HFFc6 (cell line): Measurements from ENCODE around the gene OSBP2. TPM values are rescaled to one million over a fixed set of nuclear protein-coding genes. Genes with fewer than 3 reads are reported as not detected.

Source experiments
- DNase-seq: peaks from one replicate; pipeline ENCODE4 v3.0.0-alpha.2; 2018
- H3K27ac Mint-ChIP-seq: 2 replicates; pipeline ENCODE4 v1.8.0; 2020; ENCODE audit warnings: mild to moderate bottlenecking, mixed read lengths
- H3K27me3 Mint-ChIP-seq: 2 replicates; pipeline ENCODE4 v1.8.0; 2021; ENCODE audit warnings: mild to moderate bottlenecking, moderate library complexity, mixed read lengths; ENCODE audit not compliant: insufficient read depth
- H3K36me3 Mint-ChIP-seq: 2 replicates; pipeline ENCODE4 v1.8.0; 2021; ENCODE audit warnings: low read depth, mixed read lengths
- H3K4me1 Mint-ChIP-seq: 2 replicates; pipeline ENCODE4 v1.8.0; 2020; ENCODE audit warnings: low read depth, mixed read lengths
- H3K4me3 Mint-ChIP-seq: 2 replicates; pipeline ENCODE4 v1.8.0; 2020; ENCODE audit warnings: mild to moderate bottlenecking, moderate library complexity, mixed read lengths
- H3K9me3 Mint-ChIP-seq: 2 replicates; pipeline ENCODE4 v1.8.0; 2020; ENCODE audit warnings: mild to moderate bottlenecking, mixed read lengths
- CTCF ChIP-seq: fragments of 200-600 bp; sonication (generic); IDR thresholded peaks from 2 replicates; pipeline ENCODE4 v1.5.0; 2021; ENCODE audit warnings: antibody characterized with exemption, mild to moderate bottlenecking
- total RNA-seq, 6 experiments: library from RNA; stranded (reverse); fragmentation: NEBNext Ultra II Directional; extraction: Animal tissue kit (Norgen Biotek cat#: 25700); gene quantifications; 2 replicates in 1 of 6; 3 replicates in 5 of 6; pipeline ENCODE4 v1.2.3, GENCODE V29; 2021

The OSBP2 gene
- total RNA-seq, 6 experiments from 2014 or later = 0.09 to 0.37 (median 0.28) TPM; not detected in 1

- Mint-ChIP-seq H3K27ac (no peak overlapping the region), H3K27me3 (no peaks in the 10 kb centered on the region), H3K36me3 (peaks cover 30% of the 10 kb centered on the region), H3K9me3 (no peaks in the 10 kb centered on the region), H3K4me3 (no peak overlapping the region), H3K4me1 (no peaks in the 10 kb centered on the region)
- TF ChIP-seq CTCF = no peak
- DNase-seq = no peak
These were observed 251.7 kb downstream of the OSBP2 start for GRCh38 chr22:30946354-30946753.

- no peak for TF ChIP-seq CTCF
- DNase-seq = no peak
- Mint-ChIP-seq H3K9me3 (no peaks in the 10 kb centered on the region), H3K36me3 (peaks cover 25% of the 10 kb centered on the region), H3K4me1 (no peaks in the 10 kb centered on the region), H3K27me3 (no peaks in the 10 kb centered on the region), H3K27ac (no peak overlapping the region), H3K4me3 (no peak overlapping the region)
These were observed 252.6 kb downstream of the OSBP2 start for GRCh38 chr22:30947173-30947815.

DNA sequence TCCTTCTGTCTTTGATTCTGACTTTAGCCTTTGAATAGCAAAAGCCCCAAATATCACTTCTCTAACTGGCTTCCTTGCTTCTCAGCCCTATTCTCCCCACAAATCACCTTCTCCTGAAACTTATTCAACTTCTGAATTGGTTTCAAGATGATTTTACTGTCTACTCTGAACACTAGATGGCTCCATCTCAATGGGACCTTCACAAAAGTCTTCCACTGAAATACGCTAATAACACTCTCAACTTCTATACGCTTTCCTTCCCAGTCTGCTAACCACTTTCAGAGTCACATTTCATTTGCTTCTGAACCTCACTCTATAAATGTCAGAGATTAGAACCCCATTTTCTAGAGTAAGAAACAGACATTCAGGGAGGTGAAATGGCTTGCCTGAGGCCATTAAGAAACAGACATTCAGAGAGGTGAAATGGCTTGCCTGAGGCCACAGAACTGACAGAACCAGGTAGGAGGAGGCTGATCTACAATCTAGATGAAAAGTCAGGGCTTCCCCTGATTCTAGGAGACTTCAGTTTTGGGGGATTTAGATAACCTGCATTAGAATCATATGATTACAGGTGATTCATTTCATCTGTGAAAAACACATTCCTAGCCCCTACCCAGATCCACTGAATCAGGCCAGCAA, 253.3 kb downstream of the OSBP2 start:
- Mint-ChIP-seq H3K36me3 (peaks cover 25% of the 10 kb centered on the region), H3K9me3 (no peaks in the 10 kb centered on the region), H3K27me3 (no peaks in the 10 kb centered on the region), H3K4me3 (no peak overlapping the region), H3K27ac (no peak overlapping the region), H3K4me1 (no peaks in the 10 kb centered on the region)
- TF ChIP-seq CTCF = peak; percentile 77
- DNase-seq = peak; percentile 58

DNA sequence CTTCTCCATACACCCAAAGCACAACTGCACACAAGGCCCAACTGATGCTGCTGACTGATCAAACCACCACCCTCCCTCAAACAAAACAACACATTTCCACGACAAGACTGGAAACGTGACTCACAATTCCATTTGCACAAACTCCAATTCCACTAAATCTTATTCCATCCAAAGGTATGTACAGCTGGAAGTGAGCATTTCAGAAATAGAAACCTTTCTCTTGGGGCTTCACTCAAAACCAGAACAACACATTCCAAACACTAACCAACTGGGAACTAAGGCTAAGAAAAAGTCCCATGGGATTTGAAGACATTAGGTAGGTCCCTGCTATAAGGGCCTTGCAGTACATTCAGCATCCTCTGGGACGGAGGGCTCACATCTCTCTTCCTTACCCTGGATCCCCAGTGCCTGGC, 254.3 kb downstream of the OSBP2 start:
- H3K4me1 Mint-ChIP-seq = no peaks in the 10 kb centered on the region
- DNase-seq = peak; percentile 26
- H3K4me3 Mint-ChIP-seq = no peak overlapping the region
- H3K27ac Mint-ChIP-seq = peak overlapping the region; percentile 64
- peak; percentile 40; the same call in 1 of the 2 replicates for TF ChIP-seq CTCF
- no peaks in the 10 kb centered on the region for H3K27me3 Mint-ChIP-seq
- no peaks in the 10 kb centered on the region for H3K9me3 Mint-ChIP-seq
- H3K36me3 Mint-ChIP-seq = peaks cover 23% of the 10 kb centered on the region

GRCh38 chr22:30949934-30950660, 255.4 kb downstream of the OSBP2 start:
- Mint-ChIP-seq H3K27ac (no peak overlapping the region), H3K36me3 (peaks cover 14% of the 10 kb centered on the region)

More at GRCh38 chr22:30949934-30950660, 255.4 kb downstream of the OSBP2 start:
- H3K9me3 Mint-ChIP-seq = no peaks in the 10 kb centered on the region
- DNase-seq = no peak
- H3K4me3 Mint-ChIP-seq = no peak overlapping the region
- TF ChIP-seq CTCF = 0 out of 2 replicates have a peak, but pooled peaks have one; percentile 12
- no peaks in the 10 kb centered on the region for H3K4me1 Mint-ChIP-seq
- H3K27me3 Mint-ChIP-seq = no peaks in the 10 kb centered on the region
